HCT116 (cell line): ENCODE data around the gene SDE2. TPM values are rescaled to one million over a fixed set of nuclear protein-coding genes. Genes with fewer than 3 reads are reported as not detected.

Experiments
- ATAC-seq: fragments of 200-7000 bp; cut with Tn5 transposase; 2 replicates; pipeline ENCODE4 v1.9.1; 2020; ENCODE audit warnings: mild to moderate bottlenecking, moderate library complexity
- BruUV-seq: library from RNA; stranded (reverse); fragments of 400-500 nt; replicated peaks from 2 replicates; lab custom pipeline; 2021; lab: Mats Ljungman, UMichigan
- CTCF ChIA-PET: fragments of 300-600 bp; sonication (Branson Sonifier 250); formaldehyde crosslinking; loops from one replicate; lab custom pipeline; 2021; ENCODE audit warnings: antibody characterized with exemption; lab: Charles Lee
- POLR2A ChIA-PET: fragments of 300-600, 350-600 bp; sonication (Branson Sonifier 250); formaldehyde crosslinking; loops from one replicate; lab custom pipeline; 2021; ENCODE audit warnings: antibody characterized with exemption; lab: Charles Lee
- RAD21 ChIA-PET, 2 experiments: fragments of 300-600 bp; sonication (Branson Sonifier 250); formaldehyde crosslinking; loops; one replicate each; lab custom pipeline; 2023; ENCODE audit warnings: low total read pairs in 2 of 2; ENCODE audit not compliant: uncharacterized antibody in 2 of 2, unreplicated experiment in 2 of 2, low non-redundant PET in 1 of 2; lab: Charles Lee
- DNase-seq: peaks from one replicate; pipeline ENCODE4 v3.0.0-alpha.2; 2010; ENCODE audit warnings: low read depth, low spot score
- H2AFZ ChIP-seq: fragments of 200-600 bp; shearing (Covaris generic), sonication (generic); 2 replicates; pipeline ENCODE4 v1.6.1; 2017; ENCODE audit warnings: low read depth, mixed run types, mixed read lengths, antibody characterized with exemption, low read length; ENCODE audit not compliant: poor library complexity, severe bottlenecking
- H3K27ac ChIP-seq: 2 replicates; pipeline ENCODE4 v1.5.1; 2012; ENCODE audit warnings: low read depth, low read length
- H3K27me3 ChIP-seq: fragments of 200-600 bp; sonication (generic); 2 replicates; pipeline ENCODE4 v1.6.1; 2016; ENCODE audit warnings: mixed run types, low read length, mixed read lengths; ENCODE audit not compliant: insufficient read depth
- H3K36me3 ChIP-seq, 2 experiments: fragments of 200-500 bp in 1 of 2; fragments of 200-600 bp in 1 of 2; sonication (Bioruptor generic) in 1 of 2; sonication (generic) in 1 of 2; 2 replicates each; pipeline versions ENCODE4 v1.5.1 to v1.6.1; 2014 to 2016; ENCODE audit warnings: low read length in 2 of 2, inconsistent platforms in 1 of 2, mixed read lengths in 1 of 2, mixed run types in 1 of 2; ENCODE audit not compliant: insufficient read depth in 2 of 2, control insufficient read depth in 1 of 2
- H3K4me1 ChIP-seq, 2 experiments: fragments of 200-600 bp in 1 of 2; sonication (generic) in 1 of 2; 2 replicates each; pipeline versions ENCODE4 v1.5.1 to v1.6.1; 2012 to 2017; ENCODE audit warnings: low read length in 2 of 2, inconsistent platforms in 1 of 2, mild to moderate bottlenecking in 1 of 2, mixed read lengths in 1 of 2, mixed run types in 1 of 2, moderate library complexity in 1 of 2; ENCODE audit not compliant: insufficient read depth in 2 of 2, control insufficient read depth in 1 of 2
- H3K4me2 ChIP-seq: fragments of 200-600 bp; sonication (generic); 2 replicates; pipeline ENCODE4 v1.6.1; 2017; ENCODE audit warnings: mixed run types, low read length, mixed read lengths
- H3K4me3 ChIP-seq, 2 experiments: fragments of 200-600 bp in 1 of 2; sonication (generic) in 1 of 2; replicated peaks in 1 of 2; 2 replicates each; pipeline ENCODE4 v1.5.1; 2011 to 2016; ENCODE audit warnings: low read length in 2 of 2, control low read depth in 1 of 2, low read depth in 1 of 2, mild to moderate bottlenecking in 1 of 2, mixed read lengths in 1 of 2, mixed run types in 1 of 2
- H3K79me2 ChIP-seq: fragments of 200-600 bp; sonication (generic); 2 replicates; pipeline ENCODE4 v1.6.1; 2017; ENCODE audit warnings: mild to moderate bottlenecking, mixed run types, low read length, moderate library complexity, mixed read lengths; ENCODE audit not compliant: insufficient read depth
- H3K9ac ChIP-seq: fragments of 200-600 bp; sonication (generic); 2 replicates; pipeline ENCODE4 v1.6.1; 2016; ENCODE audit warnings: low read length, mixed read lengths
- H3K9me2 ChIP-seq: fragments of 200-600 bp; sonication (generic), shearing (Covaris generic); 2 replicates; pipeline ENCODE4 v1.6.1; 2017; ENCODE audit warnings: mixed run types, mild to moderate bottlenecking, moderate library complexity; ENCODE audit not compliant: insufficient read depth
- H3K9me3 ChIP-seq, 2 experiments: fragments of 200-500 bp in 1 of 2; fragments of 200-600 bp in 1 of 2; sonication (Bioruptor generic) in 1 of 2; sonication (generic) in 1 of 2; 2 replicates each; pipeline ENCODE4 v1.6.1; 2014 to 2017; ENCODE audit warnings: low read length in 2 of 2, mixed read lengths in 2 of 2, inconsistent platforms in 1 of 2, low read depth in 1 of 2, mild to moderate bottlenecking in 1 of 2, mixed run types in 1 of 2, moderate library complexity in 1 of 2; ENCODE audit not compliant: control insufficient read depth in 1 of 2, insufficient read depth in 1 of 2
- H4K20me1 ChIP-seq: fragments of 200-600 bp; sonication (generic), shearing (Covaris generic); 2 replicates; pipeline ENCODE4 v1.6.1; 2017; ENCODE audit warnings: mixed run types, mild to moderate bottlenecking, moderate library complexity; ENCODE audit not compliant: insufficient read depth
- CBX3 ChIP-seq: IDR thresholded peaks from 2 replicates; pipeline ENCODE4 v1.6.1; 2012; ENCODE audit warnings: low read depth
- EGR1 ChIP-seq: IDR thresholded peaks from 2 replicates; pipeline ENCODE4 v1.6.1; 2012; ENCODE audit warnings: low read depth
- ELF1 ChIP-seq: IDR thresholded peaks from 2 replicates; pipeline ENCODE4 v1.6.1; 2012; ENCODE audit warnings: low read depth, borderline replicate concordance
- EZH2 ChIP-seq: fragments of 200-600 bp; sonication (generic); IDR thresholded peaks from 2 replicates; pipeline ENCODE4 v1.6.1; 2017; ENCODE audit warnings: antibody characterized with exemption, mixed run types
- EZH2phosphoT487 ChIP-seq: fragments of 200-600 bp; IDR thresholded peaks from 2 replicates; pipeline ENCODE4 v1.6.1; 2018; ENCODE audit warnings: antibody characterized with exemption, borderline replicate concordance
- POLR2A ChIP-seq: IDR thresholded peaks from 2 replicates; pipeline ENCODE4 v1.7.0; 2011; ENCODE audit warnings: borderline replicate concordance; ENCODE audit not compliant: insufficient read depth, insufficient read length; ENCODE audit errors: extremely low read depth
- POLR2AphosphoS5 ChIP-seq: IDR thresholded peaks from 2 replicates; pipeline ENCODE4 v1.6.1; 2011; ENCODE audit warnings: mild to moderate bottlenecking, low read depth, low read length, moderate library complexity
- RAD21 ChIP-seq: IDR thresholded peaks from 2 replicates; pipeline ENCODE4 v1.6.1; 2012; ENCODE audit warnings: low read depth, mild to moderate bottlenecking
- REST ChIP-seq: IDR thresholded peaks from 2 replicates; pipeline ENCODE4 v1.6.1; 2012; ENCODE audit warnings: low read depth
- SIN3A ChIP-seq: IDR thresholded peaks from 2 replicates; pipeline ENCODE4 v1.6.1; 2012; ENCODE audit warnings: low read depth
- SRF ChIP-seq: IDR thresholded peaks from 2 replicates; pipeline ENCODE4 v1.6.1; 2012; ENCODE audit warnings: low read depth
- TCF7L2 ChIP-seq: IDR thresholded peaks from 2 replicates; pipeline ENCODE4 v1.7.0; 2011; ENCODE audit warnings: borderline replicate concordance, inconsistent platforms; ENCODE audit not compliant: insufficient read depth, insufficient read length; ENCODE audit errors: extremely low read depth
- ZBTB33 ChIP-seq: IDR thresholded peaks from 2 replicates; pipeline ENCODE4 v1.6.1; 2011; ENCODE audit warnings: mild to moderate bottlenecking, low read length, moderate library complexity; ENCODE audit not compliant: insufficient replicate concordance; ENCODE audit errors: extremely low read depth
- intact Hi-C: fragments of 100-400 bp; cut with micrococcal nuclease; formaldehyde crosslinking; loops from 2 replicates; pipeline ENCODE4 v1.10.0; 2022
- total RNA-seq: library from RNA; stranded (reverse); gene quantifications from one replicate; pipeline ENCODE4 v1.2.1, GENCODE V29; 2021; ENCODE audit not compliant: unreplicated experiment
- TF ChIP-seq, protein P1 (sequence below), 3 experiments: fragments of 200-600 bp in 1 of 3; sonication (generic) in 1 of 3; IDR thresholded peaks in 2 of 3; conservative IDR thresholded peaks in 1 of 3; 2 replicates each; pipeline ENCODE4 v1.5.1; 2012 to 2017; ENCODE audit warnings: low read depth in 2 of 3, low read length in 2 of 3, antibody characterized with exemption in 1 of 3, borderline replicate concordance in 1 of 3, control low read depth in 1 of 3, mild to moderate bottlenecking in 1 of 3, mixed read lengths in 1 of 3, mixed run types in 1 of 3, moderate library complexity in 1 of 3; ENCODE audit not compliant: insufficient read depth in 1 of 3
- TF ChIP-seq, protein P2 (sequence below): IDR thresholded peaks from 2 replicates; pipeline ENCODE4 v1.6.1; 2012

The SDE2 gene
- total RNA-seq, 1 experiment from 2014 or later: 22.5 TPM

DNA sequence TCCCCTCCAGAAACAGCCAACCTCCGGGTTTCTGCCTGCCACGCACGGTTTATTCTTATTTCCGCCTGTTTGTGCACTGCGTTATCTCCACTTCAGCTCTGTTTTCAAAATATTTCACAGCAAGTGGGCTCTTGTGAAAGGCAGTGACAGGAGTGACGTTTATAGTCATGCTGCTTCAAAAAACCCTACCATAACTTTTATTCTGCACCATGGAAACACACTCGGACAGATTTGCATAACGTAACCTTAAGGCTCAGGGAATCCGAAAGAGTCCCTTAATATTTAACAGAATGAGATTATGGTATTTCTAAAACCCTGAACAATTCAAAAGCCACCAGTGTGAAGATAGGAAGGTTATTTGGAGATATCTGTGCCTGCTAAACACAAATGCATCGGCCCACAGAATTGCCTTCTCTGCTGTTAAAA is 782 bp upstream of the SDE2 start:
- Histone ChIP-seq H3K9me3 (no peaks in the 10 kb centered on the region), H3K79me2 (peaks cover 43% of the 10 kb centered on the region), H3K4me2 (peak overlapping the region; percentile 75), H3K27ac (peak overlapping the region; percentile 75), H3K4me1 (peaks cover 22 to 36% of the 10 kb centered on the region in 2 experiments), H3K9me2 (no peaks in the 10 kb centered on the region), H3K9ac (peak overlapping the region; percentile 96), H3K36me3 (peaks cover under 1 to 4% of the 10 kb centered on the region in 2 experiments; a peak in 2 of 4 replicates), H3K4me3 (peak overlapping the region; percentile 27 to 98), H2AFZ (no peak overlapping the region)
- ATAC-seq: no peak
- RAD21 ChIA-PET: no interaction called here
- intact Hi-C loops: loop anchor here (1.0 to 5.0 kb wide), 2 partner anchors 62 to 82 kb away; partner anchors contain the start of gene H3-3A
- TF ChIP-seq TCF7L2 (no peak), REST (no peak), SRF (no peak), ELF1 (no peak), RAD21 (no peak), SIN3A (no peak), ZBTB33 (no peak), CBX3 (no peak), POLR2A (no peak), POLR2AphosphoS5 (no peak), EGR1 (no peak), EZH2phosphoT487 (no peak), EZH2 (no peak)
- TF ChIP-seq, protein P1, sequence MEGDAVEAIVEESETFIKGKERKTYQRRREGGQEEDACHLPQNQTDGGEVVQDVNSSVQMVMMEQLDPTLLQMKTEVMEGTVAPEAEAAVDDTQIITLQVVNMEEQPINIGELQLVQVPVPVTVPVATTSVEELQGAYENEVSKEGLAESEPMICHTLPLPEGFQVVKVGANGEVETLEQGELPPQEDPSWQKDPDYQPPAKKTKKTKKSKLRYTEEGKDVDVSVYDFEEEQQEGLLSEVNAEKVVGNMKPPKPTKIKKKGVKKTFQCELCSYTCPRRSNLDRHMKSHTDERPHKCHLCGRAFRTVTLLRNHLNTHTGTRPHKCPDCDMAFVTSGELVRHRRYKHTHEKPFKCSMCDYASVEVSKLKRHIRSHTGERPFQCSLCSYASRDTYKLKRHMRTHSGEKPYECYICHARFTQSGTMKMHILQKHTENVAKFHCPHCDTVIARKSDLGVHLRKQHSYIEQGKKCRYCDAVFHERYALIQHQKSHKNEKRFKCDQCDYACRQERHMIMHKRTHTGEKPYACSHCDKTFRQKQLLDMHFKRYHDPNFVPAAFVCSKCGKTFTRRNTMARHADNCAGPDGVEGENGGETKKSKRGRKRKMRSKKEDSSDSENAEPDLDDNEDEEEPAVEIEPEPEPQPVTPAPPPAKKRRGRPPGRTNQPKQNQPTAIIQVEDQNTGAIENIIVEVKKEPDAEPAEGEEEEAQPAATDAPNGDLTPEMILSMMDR (IDR thresholded peaks at IDR 0.05 in 2 of 3, conservative IDR thresholded peaks at IDR 0.05 in 1 of 3; ENCODE audit: borderline replicate concordance in 1 of 3, insufficient read depth in 1 of 3, low read depth in 2 of 3, low read length in 2 of 3): no peak
- TF ChIP-seq, protein P2, sequence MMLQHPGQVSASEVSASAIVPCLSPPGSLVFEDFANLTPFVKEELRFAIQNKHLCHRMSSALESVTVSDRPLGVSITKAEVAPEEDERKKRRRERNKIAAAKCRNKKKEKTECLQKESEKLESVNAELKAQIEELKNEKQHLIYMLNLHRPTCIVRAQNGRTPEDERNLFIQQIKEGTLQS: no peak
- TF ChIP-seq, all 23 proteins: peak for 0
- H3K27me3 ChIP-seq: no peaks in the 10 kb centered on the region
- ChIA-PET CTCF (interaction anchor here (1.4 to 1.5 kb wide), 2 partner anchors 13 to 65 kb away, joined by 6 to 7 read pairs; no protein-coding TSS in a partner anchor), POLR2A (interaction anchor here (0.6 to 2.1 kb wide), 10 partner anchors 9 to 571 kb away, joined by 3 to 18 read pairs (median 4); partner anchors contain the start of genes H3-3A, PYCR2 and TMEM63A)
- no peaks in the 10 kb centered on the region for H4K20me1 ChIP-seq
- DNase-seq: no peak
- TSS peak; percentile 99 for BruUV-seq
